Measurements from ENCODE around the gene PEAK3. TPM values are rescaled to one million over a fixed set of nuclear protein-coding genes. Genes with fewer than 3 reads are reported as not detected.

PEAK3 gene
- total and polyA plus RNA-seq, 2 donors: 0.05 to 0.34 TPM

DNA sequence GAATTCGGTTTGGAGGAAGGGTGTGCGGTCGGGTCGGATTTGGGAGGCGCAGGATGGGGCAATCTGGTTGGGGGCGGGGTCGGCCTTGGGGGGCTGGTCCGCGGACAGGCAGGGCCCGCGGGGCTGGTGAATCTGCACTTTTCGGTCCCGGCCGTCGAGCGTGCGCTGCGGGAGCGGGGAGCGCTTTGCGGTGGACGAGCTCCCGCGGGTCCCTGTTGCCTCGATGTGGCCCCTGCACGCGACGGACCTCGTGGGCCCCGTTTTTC lies 11.9 kb downstream of the PEAK3 start:
- under 1% methylated on average over 30 of the region's 30 CpGs for WGBS
- peak in 1 of 9 donors; percentile 35 for DNase-seq (ENCODE audit: low read depth in 6 of 9, low spot score in 9 of 9)
- Histone ChIP-seq H3K36me3 (ENCODE audit: control insufficient read depth in 2 of 2, insufficient read depth in 2 of 2, low read length in 1 of 2) (peaks cover 20 to 33% of the 10 kb centered on the region in 2 donors), H3K4me3 (ENCODE audit: low read length in 2 of 2) (peak overlapping the region; percentile 98 to 100), H3K4me1 (ENCODE audit: control insufficient read depth in 2 of 2, insufficient read depth in 2 of 2, low read length in 2 of 2) (peaks cover 20 to 40% of the 10 kb centered on the region in 2 donors), H3K27ac (ENCODE audit: low read depth in 1 of 2, low read length in 1 of 2) (peak overlapping the region; percentile 95 to 96), H3K27me3 (ENCODE audit: control insufficient read depth in 2 of 2, insufficient read depth in 1 of 2, low read length in 1 of 2) (peaks cover 0 to 2% of the 10 kb centered on the region in 2 donors), H3K9me3 (ENCODE audit: control insufficient read depth in 2 of 2, insufficient read depth in 1 of 2, low read length in 1 of 2) (peaks cover 0 to 6% of the 10 kb centered on the region in 2 donors)

DNA sequence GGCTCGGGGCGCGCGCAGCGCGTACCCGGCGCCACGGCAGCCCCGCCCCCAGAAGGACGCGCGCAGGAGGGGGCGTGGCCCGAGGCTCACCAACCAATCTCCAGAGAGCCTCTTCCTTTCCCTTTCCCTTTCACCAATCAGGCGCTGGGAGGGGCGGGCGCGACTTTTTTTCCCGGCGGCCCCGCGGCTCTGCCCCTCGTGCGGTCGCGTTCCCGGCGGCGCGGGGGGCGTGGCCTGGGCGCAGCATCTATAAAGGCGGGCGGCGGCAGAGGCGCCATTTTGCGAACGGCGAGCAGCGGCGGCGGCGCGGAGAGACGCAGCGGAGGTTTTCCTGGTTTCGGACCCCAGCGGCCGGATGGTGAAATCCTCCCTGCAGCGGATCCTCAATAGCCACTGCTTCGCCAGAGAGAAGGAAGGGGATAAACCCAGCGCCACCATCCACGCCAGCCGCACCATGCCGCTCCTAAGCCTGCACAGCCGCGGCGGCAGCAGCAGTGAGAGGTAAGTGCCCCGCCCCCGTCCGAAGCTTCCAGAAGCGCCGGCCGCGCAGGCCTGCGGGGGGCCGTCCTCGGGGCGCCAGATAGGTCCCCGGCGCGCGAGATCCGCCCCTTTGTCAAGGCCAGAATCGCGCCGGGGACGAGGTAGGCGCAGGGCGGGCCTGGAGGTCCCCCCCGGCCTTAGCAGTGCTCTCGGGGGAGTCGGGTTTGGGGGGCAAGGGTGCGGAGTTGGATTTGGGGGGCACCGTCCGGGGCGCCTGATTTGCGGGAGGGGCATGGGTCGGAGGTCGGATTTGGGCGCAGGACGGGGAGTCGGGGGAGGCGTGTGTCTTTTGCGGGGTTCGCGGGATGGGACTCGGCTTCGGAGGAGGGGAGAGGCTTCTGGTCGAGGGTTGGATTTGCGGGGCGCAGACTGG lies 12.5 kb downstream of the PEAK3 start:
- DNase-seq (ENCODE audit: low read depth in 6 of 9, low spot score in 9 of 9): peak; percentile 86 to 98 (median 96)
- peaks cover 0 to 6% of the 10 kb centered on the region in 2 donors for H3K9me3 ChIP-seq (ENCODE audit: control insufficient read depth in 2 of 2, insufficient read depth in 1 of 2, low read length in 1 of 2)
- H3K4me1 ChIP-seq (ENCODE audit: control insufficient read depth in 2 of 2, insufficient read depth in 2 of 2, low read length in 2 of 2): peaks cover 20 to 40% of the 10 kb centered on the region in 2 donors
- H3K4me3 ChIP-seq (ENCODE audit: low read length in 2 of 2): peak overlapping the region; percentile 98 to 100
- H3K27me3 ChIP-seq (ENCODE audit: control insufficient read depth in 2 of 2, insufficient read depth in 1 of 2, low read length in 1 of 2): peaks cover 0 to 2% of the 10 kb centered on the region in 2 donors
- WGBS: under 1% methylated on average over 103 of the region's 103 CpGs
- peaks cover 17 to 30% of the 10 kb centered on the region in 2 donors for H3K36me3 ChIP-seq (ENCODE audit: control insufficient read depth in 2 of 2, insufficient read depth in 2 of 2, low read length in 1 of 2)
- H3K27ac ChIP-seq (ENCODE audit: low read depth in 1 of 2, low read length in 1 of 2): peak overlapping the region; percentile 95 to 96

DNA sequence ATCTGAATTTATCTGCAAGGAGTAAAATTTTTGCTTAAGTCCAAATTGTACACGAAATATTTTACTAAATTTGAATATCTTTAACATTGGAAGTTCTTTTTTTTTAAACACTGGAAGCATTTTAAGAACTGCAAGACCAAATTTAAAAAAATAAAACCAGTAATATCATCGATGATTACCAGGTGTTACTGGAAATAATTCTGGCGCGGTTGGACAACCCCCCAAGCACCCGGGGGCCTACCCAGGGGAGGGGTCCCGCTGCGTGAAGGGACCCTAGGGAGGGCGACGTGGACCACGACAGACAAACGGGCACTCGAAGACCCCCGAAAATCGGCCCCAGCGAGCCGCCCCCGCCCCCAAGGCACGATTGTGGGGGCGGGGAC lies 13.1 kb downstream of the PEAK3 start:
- Histone ChIP-seq H3K4me1 (ENCODE audit: control insufficient read depth in 2 of 2, insufficient read depth in 2 of 2, low read length in 2 of 2) (peaks cover 17 to 34% of the 10 kb centered on the region in 2 donors), H3K4me3 (ENCODE audit: low read length in 2 of 2) (peak overlapping the region; percentile 75 to 100), H3K36me3 (ENCODE audit: control insufficient read depth in 2 of 2, insufficient read depth in 2 of 2, low read length in 1 of 2) (peaks cover 17 to 24% of the 10 kb centered on the region in 2 donors), H3K9me3 (ENCODE audit: control insufficient read depth in 2 of 2, insufficient read depth in 1 of 2, low read length in 1 of 2) (peaks cover 0 to 3% of the 10 kb centered on the region in 2 donors), H3K27me3 (ENCODE audit: control insufficient read depth in 2 of 2, insufficient read depth in 1 of 2, low read length in 1 of 2) (peaks cover 0 to 2% of the 10 kb centered on the region in 2 donors), H3K27ac (ENCODE audit: low read depth in 1 of 2, low read length in 1 of 2) (peak overlapping the region; percentile 76 to 77)
- 3% methylated on average over 19 of the region's 19 CpGs for WGBS
- DNase-seq (ENCODE audit: low read depth in 6 of 9, low spot score in 9 of 9): no peak

DNA sequence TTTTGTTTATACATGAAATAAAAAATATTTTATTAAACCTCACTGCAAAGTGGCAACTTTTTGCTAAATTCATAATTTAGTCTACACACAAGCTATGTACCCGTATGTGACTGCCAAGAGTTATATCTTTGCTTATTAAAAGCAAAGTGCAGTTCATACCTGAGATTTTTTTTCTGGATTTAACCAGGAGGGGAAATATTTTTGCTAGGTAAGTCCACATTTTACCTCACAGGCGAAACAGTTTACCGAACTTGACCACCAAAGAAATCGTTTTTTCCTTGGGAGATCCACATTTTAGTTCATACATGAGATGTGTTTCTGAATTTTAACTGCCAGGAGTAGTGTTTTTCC lies 13.5 kb downstream of the PEAK3 start:
- Histone ChIP-seq H3K27me3 (ENCODE audit: control insufficient read depth in 2 of 2, insufficient read depth in 1 of 2, low read length in 1 of 2) (peaks cover 0 to 2% of the 10 kb centered on the region in 2 donors), H3K9me3 (ENCODE audit: control insufficient read depth in 2 of 2, insufficient read depth in 1 of 2, low read length in 1 of 2) (peaks cover 0 to 2% of the 10 kb centered on the region in 2 donors), H3K4me1 (ENCODE audit: control insufficient read depth in 2 of 2, insufficient read depth in 2 of 2, low read length in 2 of 2) (peaks cover 14 to 30% of the 10 kb centered on the region in 2 donors), H3K4me3 (ENCODE audit: low read length in 2 of 2) (peak overlapping the region in 1 of 2 donors; percentile 100), H3K36me3 (ENCODE audit: control insufficient read depth in 2 of 2, insufficient read depth in 2 of 2, low read length in 1 of 2) (peaks cover 17 to 22% of the 10 kb centered on the region in 2 donors), H3K27ac (ENCODE audit: low read depth in 1 of 2, low read length in 1 of 2) (no peak overlapping the region)
- DNase-seq (ENCODE audit: low read depth in 6 of 9, low spot score in 9 of 9): no peak
- 92% methylated on average over 4 of the region's 4 CpGs for WGBS

DNA sequence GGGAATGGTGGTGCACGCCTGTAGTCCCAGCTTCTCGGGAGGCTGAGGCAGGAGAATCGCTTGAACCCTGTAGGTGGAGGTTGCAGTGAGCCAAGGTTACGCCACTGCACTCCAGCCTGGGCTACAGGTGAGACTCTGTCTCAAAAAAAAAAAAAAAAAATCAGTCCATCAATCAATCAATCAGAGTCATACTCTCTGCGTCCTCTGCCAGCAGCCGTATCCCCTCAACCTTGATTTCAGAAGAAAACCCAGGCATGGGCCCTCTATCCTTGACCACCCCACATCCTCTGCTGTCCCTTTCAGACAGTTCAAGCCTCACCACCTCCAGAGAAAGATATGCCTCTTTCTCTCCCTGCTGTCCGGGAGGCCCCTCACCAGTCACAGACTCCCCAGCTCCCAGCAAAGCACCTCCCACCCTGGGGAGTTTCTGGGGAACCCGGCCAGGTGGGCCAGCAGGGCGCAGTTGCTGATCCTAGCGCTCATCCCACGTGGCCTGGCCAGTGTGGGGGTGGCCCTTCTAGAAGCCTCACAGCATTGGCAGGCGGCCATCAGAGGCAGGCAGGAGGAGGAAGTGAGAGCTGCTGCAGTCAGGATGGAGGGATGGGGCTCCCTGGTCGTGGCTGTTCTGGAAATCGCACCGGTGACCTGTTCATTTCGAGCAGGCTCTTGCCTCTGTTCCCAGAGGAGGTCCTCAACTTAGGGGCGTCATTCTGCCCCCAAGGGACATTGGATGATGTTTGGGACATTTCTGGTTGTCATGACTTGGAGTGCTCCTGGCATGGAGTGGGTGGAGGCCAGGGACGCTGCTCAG lies 15.6 kb downstream of the PEAK3 start:
- WGBS: 43% methylated on average over 18 of the region's 18 CpGs
- peak in 1 of 9 donors; percentile 46 for DNase-seq (ENCODE audit: low read depth in 6 of 9, low spot score in 9 of 9)
- Histone ChIP-seq H3K4me1 (ENCODE audit: control insufficient read depth in 2 of 2, insufficient read depth in 2 of 2, low read length in 2 of 2) (peaks cover 8 to 12% of the 10 kb centered on the region in 2 donors), H3K27ac (ENCODE audit: low read depth in 1 of 2, low read length in 1 of 2) (peak overlapping the region; percentile 11 to 46), H3K27me3 (ENCODE audit: control insufficient read depth in 2 of 2, insufficient read depth in 1 of 2, low read length in 1 of 2) (peaks cover 0 to 2% of the 10 kb centered on the region in 2 donors), H3K9me3 (ENCODE audit: control insufficient read depth in 2 of 2, insufficient read depth in 1 of 2, low read length in 1 of 2) (peaks cover 0 to 2% of the 10 kb centered on the region in 2 donors), H3K36me3 (ENCODE audit: control insufficient read depth in 2 of 2, insufficient read depth in 2 of 2, low read length in 1 of 2) (peaks cover 1 to 3% of the 10 kb centered on the region in 2 donors), H3K4me3 (ENCODE audit: low read length in 2 of 2) (no peak overlapping the region)

DNA sequence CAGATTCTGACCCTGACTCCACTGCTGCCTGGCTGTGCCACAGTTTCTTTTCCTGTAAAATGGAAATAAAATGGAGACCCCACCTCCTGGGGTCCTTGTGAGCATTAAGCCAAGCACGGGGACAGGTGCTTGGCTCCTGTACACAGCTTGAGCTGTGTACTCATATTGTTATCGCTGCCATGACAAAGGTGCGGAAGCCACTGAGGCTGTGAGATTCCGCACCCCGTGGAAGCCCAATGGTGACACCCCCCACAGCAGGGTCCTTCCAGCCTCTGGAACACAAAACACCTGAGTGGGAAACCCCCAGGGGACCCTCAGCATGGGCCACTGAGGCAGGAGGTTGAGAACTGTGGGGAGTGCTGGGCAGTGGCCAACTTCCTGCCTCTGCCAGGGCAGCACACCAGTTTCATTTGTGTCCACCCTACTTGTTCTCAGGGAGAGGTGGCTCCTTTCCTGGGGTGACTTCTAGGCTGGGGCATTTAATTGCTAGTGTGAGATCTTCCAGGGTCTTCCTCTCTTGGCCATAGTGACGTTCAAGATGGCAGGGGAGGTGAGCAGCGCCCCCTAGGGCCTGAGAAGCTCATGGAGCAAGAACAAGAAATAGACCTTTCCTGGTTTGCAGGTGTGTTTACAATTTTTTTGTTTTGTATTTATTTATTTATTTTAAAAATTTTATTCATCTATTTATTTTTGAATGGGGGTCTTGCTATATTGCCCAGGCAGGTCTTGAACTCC lies 20.4 kb downstream of the PEAK3 start:
- DNase-seq (ENCODE audit: low read depth in 6 of 9, low spot score in 9 of 9): peak in 2 of 9 donors; percentile 48 to 60
- H3K4me3 ChIP-seq (ENCODE audit: low read length in 2 of 2): no peak overlapping the region
- 83% methylated on average over 7 of the region's 7 CpGs for WGBS
- no peak overlapping the region for H3K27ac ChIP-seq (ENCODE audit: low read depth in 1 of 2, low read length in 1 of 2)
- H3K4me1 ChIP-seq (ENCODE audit: control insufficient read depth in 2 of 2, insufficient read depth in 2 of 2, low read length in 2 of 2): peaks cover 11 to 30% of the 10 kb centered on the region in 2 donors
- H3K36me3 ChIP-seq (ENCODE audit: control insufficient read depth in 2 of 2, insufficient read depth in 2 of 2, low read length in 1 of 2): no peaks in the 10 kb centered on the region
- no peaks in the 10 kb centered on the region for H3K9me3 ChIP-seq (ENCODE audit: control insufficient read depth in 2 of 2, insufficient read depth in 1 of 2, low read length in 1 of 2)
- no peaks in the 10 kb centered on the region for H3K27me3 ChIP-seq (ENCODE audit: control insufficient read depth in 2 of 2, insufficient read depth in 1 of 2, low read length in 1 of 2)

DNA sequence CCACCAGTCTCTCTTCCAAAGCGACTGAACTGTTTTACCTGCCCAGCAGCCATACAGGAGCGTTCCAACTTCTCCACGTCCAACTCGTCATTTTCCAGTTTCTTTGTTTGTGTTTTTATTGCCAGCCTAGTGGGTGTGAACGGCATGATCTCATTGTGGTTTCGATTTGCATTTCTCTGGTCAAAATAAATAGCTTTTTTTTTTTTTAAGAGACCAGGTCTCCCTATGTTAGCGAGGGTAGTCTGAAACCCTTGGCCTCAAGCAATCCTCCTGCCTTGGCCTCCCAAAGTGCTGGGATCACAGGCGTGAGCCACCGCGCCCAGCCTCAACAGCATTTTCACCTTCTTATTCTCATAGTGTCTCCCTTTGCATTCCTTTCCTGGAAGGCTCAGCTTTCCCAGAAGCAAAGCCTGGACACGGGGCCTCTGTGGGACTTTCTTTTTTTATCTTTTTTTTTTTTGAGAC lies 21.6 kb downstream of the PEAK3 start:
- Histone ChIP-seq H3K4me3 (ENCODE audit: low read length in 2 of 2) (no peak overlapping the region), H3K9me3 (ENCODE audit: control insufficient read depth in 2 of 2, insufficient read depth in 1 of 2, low read length in 1 of 2) (no peaks in the 10 kb centered on the region), H3K4me1 (ENCODE audit: control insufficient read depth in 2 of 2, insufficient read depth in 2 of 2, low read length in 2 of 2) (peaks cover 6 to 29% of the 10 kb centered on the region in 2 donors), H3K36me3 (ENCODE audit: control insufficient read depth in 2 of 2, insufficient read depth in 2 of 2, low read length in 1 of 2) (no peaks in the 10 kb centered on the region), H3K27ac (ENCODE audit: low read depth in 1 of 2, low read length in 1 of 2) (no peak overlapping the region), H3K27me3 (ENCODE audit: control insufficient read depth in 2 of 2, insufficient read depth in 1 of 2, low read length in 1 of 2) (peaks cover 0 to 7% of the 10 kb centered on the region in 2 donors)
- 88% methylated on average over 11 of the region's 11 CpGs for WGBS
- no peak for DNase-seq (ENCODE audit: low read depth in 6 of 9, low spot score in 9 of 9)

DNA sequence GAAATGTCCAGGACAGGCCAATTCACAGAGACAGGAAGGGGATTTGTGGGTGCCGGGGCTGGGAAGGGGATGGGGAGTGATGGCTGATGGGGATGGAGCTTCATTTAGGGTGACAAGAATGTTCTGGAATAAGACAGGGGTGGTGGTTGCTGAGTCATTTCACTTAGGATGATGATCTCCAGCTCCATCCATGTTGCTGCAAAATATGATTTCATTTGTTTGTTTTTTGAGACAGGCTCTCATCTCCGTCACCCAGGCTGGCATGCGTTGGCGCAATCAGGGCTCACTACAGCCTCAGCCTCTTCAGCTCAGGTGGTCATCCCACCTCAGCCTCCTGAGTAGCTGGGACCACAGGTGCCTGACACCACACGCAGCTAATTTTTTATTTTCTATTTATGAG lies 22.6 kb downstream of the PEAK3 start:
- no peaks in the 10 kb centered on the region for H3K36me3 ChIP-seq (ENCODE audit: control insufficient read depth in 2 of 2, insufficient read depth in 2 of 2, low read length in 1 of 2)
- peaks cover 7 to 17% of the 10 kb centered on the region in 2 donors for H3K27me3 ChIP-seq (ENCODE audit: control insufficient read depth in 2 of 2, insufficient read depth in 1 of 2, low read length in 1 of 2)
- WGBS: 98% methylated on average over 5 of the region's 5 CpGs
- DNase-seq (ENCODE audit: low read depth in 6 of 9, low spot score in 9 of 9): no peak
- H3K4me1 ChIP-seq (ENCODE audit: control insufficient read depth in 2 of 2, insufficient read depth in 2 of 2, low read length in 2 of 2): peaks cover 6 to 30% of the 10 kb centered on the region in 2 donors
- peaks cover 0 to under 1% of the 10 kb centered on the region in 2 donors for H3K9me3 ChIP-seq (ENCODE audit: control insufficient read depth in 2 of 2, insufficient read depth in 1 of 2, low read length in 1 of 2)
- H3K4me3 ChIP-seq (ENCODE audit: low read length in 2 of 2): no peak overlapping the region
- H3K27ac ChIP-seq (ENCODE audit: low read depth in 1 of 2, low read length in 1 of 2): peak overlapping the region in 1 of 2 donors; percentile 31
